Measurements from ENCODE around the gene ARVCF.

DNA sequence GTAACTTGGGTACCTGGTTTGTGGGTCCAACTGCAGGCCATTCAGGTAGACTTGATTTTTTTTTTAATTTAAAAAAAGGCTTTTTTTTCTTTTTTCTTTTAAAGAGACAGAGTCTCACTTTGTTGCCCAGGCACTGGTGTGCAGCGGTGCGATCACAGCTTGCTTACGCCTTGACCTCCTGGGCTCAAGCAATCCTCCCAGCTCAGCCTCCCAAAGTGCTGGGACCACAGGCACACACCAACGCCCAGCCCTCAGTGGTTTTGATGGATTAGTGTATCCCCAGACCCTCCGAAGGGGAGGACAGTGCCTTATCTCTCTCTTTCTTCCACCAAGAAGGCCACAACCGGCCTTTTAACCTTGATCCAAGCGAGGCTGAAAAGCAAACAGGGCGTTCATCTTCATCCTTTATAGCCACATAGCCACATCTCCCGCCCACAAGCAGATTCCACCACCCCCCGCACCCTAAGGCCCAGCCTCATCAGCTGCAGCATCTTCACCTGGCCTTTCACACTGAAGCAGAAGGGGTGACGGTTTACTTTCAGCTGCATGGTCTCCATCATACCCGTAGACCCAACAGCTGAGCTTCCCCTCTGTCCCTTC, 92.6 kb downstream of the ARVCF start:
- TF ChIP-seq, protein P1, sequence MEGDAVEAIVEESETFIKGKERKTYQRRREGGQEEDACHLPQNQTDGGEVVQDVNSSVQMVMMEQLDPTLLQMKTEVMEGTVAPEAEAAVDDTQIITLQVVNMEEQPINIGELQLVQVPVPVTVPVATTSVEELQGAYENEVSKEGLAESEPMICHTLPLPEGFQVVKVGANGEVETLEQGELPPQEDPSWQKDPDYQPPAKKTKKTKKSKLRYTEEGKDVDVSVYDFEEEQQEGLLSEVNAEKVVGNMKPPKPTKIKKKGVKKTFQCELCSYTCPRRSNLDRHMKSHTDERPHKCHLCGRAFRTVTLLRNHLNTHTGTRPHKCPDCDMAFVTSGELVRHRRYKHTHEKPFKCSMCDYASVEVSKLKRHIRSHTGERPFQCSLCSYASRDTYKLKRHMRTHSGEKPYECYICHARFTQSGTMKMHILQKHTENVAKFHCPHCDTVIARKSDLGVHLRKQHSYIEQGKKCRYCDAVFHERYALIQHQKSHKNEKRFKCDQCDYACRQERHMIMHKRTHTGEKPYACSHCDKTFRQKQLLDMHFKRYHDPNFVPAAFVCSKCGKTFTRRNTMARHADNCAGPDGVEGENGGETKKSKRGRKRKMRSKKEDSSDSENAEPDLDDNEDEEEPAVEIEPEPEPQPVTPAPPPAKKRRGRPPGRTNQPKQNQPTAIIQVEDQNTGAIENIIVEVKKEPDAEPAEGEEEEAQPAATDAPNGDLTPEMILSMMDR (IDR thresholded peaks at IDR 0.05) = no peak
- TF ChIP-seq POLR2A (IDR thresholded peaks at IDR 0.05) = no peak
